Spleen (tissue), 7 donors: ENCODE results near the gene PITPNC1.

Experiments used
- CTCF ChIP-seq, 11 experiments: fragments of 200-600 bp in 7 of 11; fragments of 450-650 bp in 4 of 11; sonication (generic) in 4 of 11; IDR thresholded peaks in 8 of 11; conservative IDR thresholded peaks in 3 of 11; 1 replicate in 7 of 11; 2 replicates in 4 of 11; pipeline versions ENCODE4 v1.4.0 to v1.8.0; 2016 to 2021; ENCODE audit warnings: antibody characterized with exemption in 11 of 11, inconsistent platforms in 4 of 11, mild to moderate bottlenecking in 1 of 11
- POLR2A ChIP-seq, 3 donors: fragments of 450-650 bp; IDR thresholded peaks; one replicate each; pipeline ENCODE4 v1.5.1; 2017; ENCODE audit warnings: antibody characterized with exemption in 3 of 3, mild to moderate bottlenecking in 1 of 3
- donor health status: DM: no; HTN: no; CAD: no; lungs with moderate emphysema.
- donor health status: DM: no; HTN: no; CAD: no.
- donor health status: DM: no; HTN: no; CAD: no.

- TF ChIP-seq POLR2A (IDR thresholded peaks at IDR 0.05) (no peak), CTCF (IDR thresholded peaks at IDR 0.05 in 8 of 11, conservative IDR thresholded peaks at IDR 0.05 in 3 of 11) (no peak)
Observed at GRCh38 chr17:67442787-67443624, 65.9 kb downstream of the PITPNC1 start.
